Stimulated activated CD8-positive, alpha-beta memory T cell treated with anti-CD3 and anti-CD28 coated beads, Interleukin-15, amount 100 ng/mL, for 4 hours (primary cell): ENCODE measurements around the gene IGFALS.

Source experiments
- DNase-seq, 2 donors: peaks; one replicate each; pipeline ENCODE4 v3.0.0-alpha.2; 2020; ENCODE audit warnings: low read depth in 2 of 2

Gene IGFALS

GRCh38 chr16:1793578-1794220 is at the start of gene IGFALS:
Gene IGFALS, minus strand, starts transcription at chr16:1793705. Its CDS starts 53 bp downstream, at chr16:1793652.
- DNase-seq = no peak

GRCh38 chr16:1839554-1839953 is 46.0 kb upstream of the IGFALS start:
- no peak for DNase-seq

GRCh38 chr16:1834096-1834495 is 40.6 kb upstream of the IGFALS start:
- no peak for DNase-seq

- DNase-seq = no peak
Observed at GRCh38 chr16:1832838-1833454, 39.4 kb upstream of the IGFALS start.

GRCh38 chr16:1831186-1832075 is 37.9 kb upstream of the IGFALS start:
- no peak for DNase-seq

GRCh38 chr16:1830213-1830612 is 36.7 kb upstream of the IGFALS start:
- DNase-seq = no peak

GRCh38 chr16:1828645-1829410 is 35.3 kb upstream of the IGFALS start:
- DNase-seq = no peak

GRCh38 chr16:1826691-1827573 is 33.4 kb upstream of the IGFALS start, which contains the start of the genes FAHD1 and HAGH:
Gene FAHD1, plus strand, starts transcription at chr16:1827206. Its CDS starts 33 bp downstream, at chr16:1827239.
Gene HAGH, minus strand, starts transcription at chr16:1826825. Its CDS starts 38 bp downstream, at chr16:1826787.
- peak; percentile 73 to 80 for DNase-seq

GRCh38 chr16:1825864-1826690 is 32.6 kb upstream of the IGFALS start:
- DNase-seq = peak; percentile 26 to 61

- DNase-seq = no peak
Observed at GRCh38 chr16:1825381-1825863, 31.9 kb upstream of the IGFALS start.

GRCh38 chr16:1823821-1824220 is 30.3 kb upstream of the IGFALS start:
- DNase-seq = no peak

GRCh38 chr16:1822801-1823200 is 29.3 kb upstream of the IGFALS start:
- no peak for DNase-seq

GRCh38 chr16:1821861-1822611 is 28.5 kb upstream of the IGFALS start:
- DNase-seq = no peak

- DNase-seq = no peak
Observed at GRCh38 chr16:1820946-1821290, 27.4 kb upstream of the IGFALS start.

- DNase-seq = no peak
Observed at GRCh38 chr16:1820096-1820945, 26.8 kb upstream of the IGFALS start.

- DNase-seq = no peak
Observed at GRCh38 chr16:1819611-1820010, 26.1 kb upstream of the IGFALS start.

- no peak for DNase-seq
Observed at GRCh38 chr16:1818873-1819525, 25.5 kb upstream of the IGFALS start.
